Measurements from ENCODE around the gene LILRB1. TPM values are rescaled to one million over a fixed set of nuclear protein-coding genes. Genes with fewer than 3 reads are reported as not detected.
"Not testable (repeated sequence)": the region's sequence is repeated elsewhere in the genome, so short reads cannot be mapped to it uniquely, and the experiment has no call there.

Gene LILRB1
- total RNA-seq: under 1 TPM; 0.91 to 0.92 TPM

- H3K4me3 Mint-ChIP-seq; H3K4me1 Mint-ChIP-seq (ENCODE audit: low read depth); ATAC-seq; H3K36me3 Mint-ChIP-seq (ENCODE audit: low read depth); H3K9me3 Mint-ChIP-seq (ENCODE audit: insufficient read depth); DNase-seq; H3K27ac Mint-ChIP-seq; CTCF ChIA-PET; POLR2A ChIA-PET: not testable (repeated sequence)
- H3K27me3 Mint-ChIP-seq (ENCODE audit: low read depth): peaks cover 13% of the 10 kb centered on the region
These were observed at the start of gene LILRB1 for GRCh38 chr19:54630262-54630661. Gene LILRB1, plus strand, starts transcription at chr19:54630484. Its CDS starts 590 bp downstream, at chr19:54631074.

- ChIA-PET CTCF (no interaction called here), POLR2A (no interaction called here)
- H3K36me3 Mint-ChIP-seq (ENCODE audit: low read depth): no peaks in the 10 kb centered on the region
- H3K27ac Mint-ChIP-seq: no peak overlapping the region
- no peak for ATAC-seq
- DNase-seq: no peak
- H3K9me3 Mint-ChIP-seq (ENCODE audit: insufficient read depth): no peaks in the 10 kb centered on the region
- peaks cover 26% of the 10 kb centered on the region for H3K27me3 Mint-ChIP-seq (ENCODE audit: low read depth)
- no peak overlapping the region for H3K4me3 Mint-ChIP-seq
- no peaks in the 10 kb centered on the region for H3K4me1 Mint-ChIP-seq (ENCODE audit: low read depth)
These were observed 43.9 kb upstream of the LILRB1 start for GRCh38 chr19:54586397-54586796.

GRCh38 chr19:54587026-54587425 lies 43.3 kb upstream of the LILRB1 start:
- peaks cover 22% of the 10 kb centered on the region for H3K27me3 Mint-ChIP-seq (ENCODE audit: low read depth)
- H3K9me3 Mint-ChIP-seq (ENCODE audit: insufficient read depth): no peaks in the 10 kb centered on the region
- CTCF ChIA-PET: no interaction called here

GRCh38 chr19:54593445-54593844 lies 36.8 kb upstream of the LILRB1 start, which contains the start of gene LILRA1:
Gene LILRA1, plus strand, starts transcription at chr19:54593632. Its CDS starts 613 bp downstream, at chr19:54594245.
- H3K9me3 Mint-ChIP-seq (ENCODE audit: insufficient read depth); CTCF ChIA-PET; POLR2A ChIA-PET; H3K27ac Mint-ChIP-seq; DNase-seq; ATAC-seq; H3K36me3 Mint-ChIP-seq (ENCODE audit: low read depth); H3K4me3 Mint-ChIP-seq; H3K4me1 Mint-ChIP-seq (ENCODE audit: low read depth): not testable (repeated sequence)
- H3K27me3 Mint-ChIP-seq (ENCODE audit: low read depth): peaks cover 16% of the 10 kb centered on the region

More at GRCh38 chr19:54587026-54587425, 43.3 kb upstream of the LILRB1 start:
- POLR2A ChIA-PET: no interaction called here
- DNase-seq (no peak), ATAC-seq (no peak)
- no peaks in the 10 kb centered on the region for H3K36me3 Mint-ChIP-seq (ENCODE audit: low read depth)
- H3K27ac Mint-ChIP-seq: no peak overlapping the region
- no peak overlapping the region for H3K4me3 Mint-ChIP-seq
- no peaks in the 10 kb centered on the region for H3K4me1 Mint-ChIP-seq (ENCODE audit: low read depth)

- H3K27me3 Mint-ChIP-seq (ENCODE audit: low read depth): peaks cover 13% of the 10 kb centered on the region
- H3K4me1 Mint-ChIP-seq (ENCODE audit: low read depth); ATAC-seq; CTCF ChIA-PET; H3K9me3 Mint-ChIP-seq (ENCODE audit: insufficient read depth); POLR2A ChIA-PET; H3K27ac Mint-ChIP-seq; H3K36me3 Mint-ChIP-seq (ENCODE audit: low read depth); DNase-seq; H3K4me3 Mint-ChIP-seq: not testable (repeated sequence)
These were observed 36.2 kb upstream of the LILRB1 start for GRCh38 chr19:54593931-54594626.

GRCh38 chr19:54594737-54595136 lies 35.5 kb upstream of the LILRB1 start:
- no peak for DNase-seq
- Mint-ChIP-seq H3K27ac (no peak overlapping the region), H3K4me1 (ENCODE audit: low read depth) (no peaks in the 10 kb centered on the region), H3K9me3 (ENCODE audit: insufficient read depth) (no peaks in the 10 kb centered on the region), H3K36me3 (ENCODE audit: low read depth) (no peaks in the 10 kb centered on the region), H3K4me3 (no peak overlapping the region), H3K27me3 (ENCODE audit: low read depth) (peaks cover 11% of the 10 kb centered on the region)
- POLR2A ChIA-PET: no interaction called here
- CTCF ChIA-PET: no interaction called here
- no peak for ATAC-seq

- H3K4me1 Mint-ChIP-seq (ENCODE audit: low read depth); POLR2A ChIA-PET; H3K9me3 Mint-ChIP-seq (ENCODE audit: insufficient read depth); DNase-seq; H3K27ac Mint-ChIP-seq; H3K36me3 Mint-ChIP-seq (ENCODE audit: low read depth); CTCF ChIA-PET; ATAC-seq; H3K4me3 Mint-ChIP-seq: not testable (repeated sequence)
- peaks cover 13% of the 10 kb centered on the region for H3K27me3 Mint-ChIP-seq (ENCODE audit: low read depth)
These were observed 34.4 kb upstream of the LILRB1 start for GRCh38 chr19:54595680-54596436.

GRCh38 chr19:54600212-54600611 lies 30.1 kb upstream of the LILRB1 start:
- H3K36me3 Mint-ChIP-seq (ENCODE audit: low read depth): no peaks in the 10 kb centered on the region
- ChIA-PET CTCF (no interaction called here), POLR2A (no interaction called here)
- no peak overlapping the region for H3K27ac Mint-ChIP-seq
- no peak for ATAC-seq
- no peak overlapping the region for H3K4me3 Mint-ChIP-seq
- no peaks in the 10 kb centered on the region for H3K4me1 Mint-ChIP-seq (ENCODE audit: low read depth)
- peaks cover 20% of the 10 kb centered on the region for H3K27me3 Mint-ChIP-seq (ENCODE audit: low read depth)
- DNase-seq: no peak
- no peaks in the 10 kb centered on the region for H3K9me3 Mint-ChIP-seq (ENCODE audit: insufficient read depth)

GRCh38 chr19:54606230-54606629 lies 24.1 kb upstream of the LILRB1 start:
- H3K4me1 Mint-ChIP-seq (ENCODE audit: low read depth): no peaks in the 10 kb centered on the region
- POLR2A ChIA-PET: no interaction called here
- no peak for ATAC-seq

GRCh38 chr19:54606891-54607784 lies 23.1 kb upstream of the LILRB1 start:
- Mint-ChIP-seq H3K4me3 (no peak overlapping the region), H3K27ac (no peak overlapping the region), H3K36me3 (ENCODE audit: low read depth) (no peaks in the 10 kb centered on the region)

More at GRCh38 chr19:54606230-54606629, 24.1 kb upstream of the LILRB1 start:
- Mint-ChIP-seq H3K4me3 (no peak overlapping the region), H3K36me3 (ENCODE audit: low read depth) (no peaks in the 10 kb centered on the region), H3K27ac (no peak overlapping the region), H3K9me3 (ENCODE audit: insufficient read depth) (no peaks in the 10 kb centered on the region), H3K27me3 (ENCODE audit: low read depth) (peaks cover 11% of the 10 kb centered on the region)
- DNase-seq: no peak
- CTCF ChIA-PET: no interaction called here

GRCh38 chr19:54607785-54608150 lies 22.5 kb upstream of the LILRB1 start:
- DNase-seq (no peak), ATAC-seq (no peak)
- no peak overlapping the region for H3K27ac Mint-ChIP-seq
- H3K4me3 Mint-ChIP-seq: no peak overlapping the region
- H3K9me3 Mint-ChIP-seq (ENCODE audit: insufficient read depth): no peaks in the 10 kb centered on the region
- peaks cover 10% of the 10 kb centered on the region for H3K27me3 Mint-ChIP-seq (ENCODE audit: low read depth)
- ChIA-PET CTCF (no interaction called here), POLR2A (no interaction called here)
- H3K36me3 Mint-ChIP-seq (ENCODE audit: low read depth): no peaks in the 10 kb centered on the region
- no peaks in the 10 kb centered on the region for H3K4me1 Mint-ChIP-seq (ENCODE audit: low read depth)

More at GRCh38 chr19:54606891-54607784, 23.1 kb upstream of the LILRB1 start:
- ATAC-seq: no peak
- CTCF ChIA-PET: no interaction called here
- peaks cover 10% of the 10 kb centered on the region for H3K27me3 Mint-ChIP-seq (ENCODE audit: low read depth)
- H3K4me1 Mint-ChIP-seq (ENCODE audit: low read depth): no peaks in the 10 kb centered on the region
- POLR2A ChIA-PET: no interaction called here
- DNase-seq: no peak
- H3K9me3 Mint-ChIP-seq (ENCODE audit: insufficient read depth): no peaks in the 10 kb centered on the region

GRCh38 chr19:54608205-54608604 lies 22.1 kb upstream of the LILRB1 start:
- H3K27me3 Mint-ChIP-seq (ENCODE audit: low read depth): peaks cover 10% of the 10 kb centered on the region
- H3K9me3 Mint-ChIP-seq (ENCODE audit: insufficient read depth): no peaks in the 10 kb centered on the region
- no peak for ATAC-seq

More at GRCh38 chr19:54608205-54608604, 22.1 kb upstream of the LILRB1 start:
- DNase-seq: no peak
- Mint-ChIP-seq H3K36me3 (ENCODE audit: low read depth) (no peaks in the 10 kb centered on the region), H3K4me1 (ENCODE audit: low read depth) (no peaks in the 10 kb centered on the region), H3K27ac (no peak overlapping the region), H3K4me3 (no peak overlapping the region)
- ChIA-PET POLR2A (no interaction called here), CTCF (no interaction called here)

Measured in activated CD8-positive, alpha-beta T cell treated with anti-CD3 and anti-CD28 coated beads, Interleukin-2, amount 10 ng/mL, durations not matched to agents 7 days and 5 days (primary cell).